H9 (cell line): ENCODE results near the gene OXER1. TPM values are rescaled to one million over a fixed set of nuclear protein-coding genes. Genes with fewer than 3 reads are reported as not detected.
A peak's percentile ranks its signal among the peaks of the same experiment; 100 is the strongest.

ENCODE experiments used
- DNase-seq: peaks from one replicate; pipeline ENCODE4 v3.0.0-alpha.2; 2017
- H2AFZ ChIP-seq: one replicate; pipeline ENCODE4 v1.6.1; 2013; ENCODE audit warnings: mild to moderate bottlenecking, low read length, control low read depth, moderate library complexity
- H2AK5ac ChIP-seq: 2 replicates; pipeline ENCODE4 v1.6.1; 2013; ENCODE audit warnings: low read length, control low read depth, mixed read lengths; ENCODE audit not compliant: insufficient read length
- H2BK120ac ChIP-seq: one replicate; pipeline ENCODE4 v1.6.1; 2013; ENCODE audit warnings: low read depth, mild to moderate bottlenecking, low read length, control low read depth, inconsistent platforms; ENCODE audit not compliant: poor library complexity, severe bottlenecking
- H2BK12ac ChIP-seq: 2 replicates; pipeline ENCODE4 v1.6.1; 2013; ENCODE audit warnings: low read length, control low read depth, mixed read lengths, low read depth; ENCODE audit not compliant: insufficient read length
- H2BK15ac ChIP-seq: 2 replicates; pipeline ENCODE4 v1.6.1; 2013; ENCODE audit warnings: low read depth, low read length, control low read depth
- H2BK20ac ChIP-seq: one replicate; pipeline ENCODE4 v1.6.1; 2013; ENCODE audit warnings: low read depth, mild to moderate bottlenecking, low read length, control low read depth, inconsistent platforms; ENCODE audit not compliant: poor library complexity, severe bottlenecking
- H2BK5ac ChIP-seq: 2 replicates; pipeline ENCODE4 v1.6.1; 2013; ENCODE audit warnings: low read length, control low read depth, mixed read lengths; ENCODE audit not compliant: insufficient read length
- H3K14ac ChIP-seq: 2 replicates; pipeline ENCODE4 v1.6.1; 2013; ENCODE audit warnings: low read length, control low read depth; ENCODE audit not compliant: insufficient read depth
- H3K18ac ChIP-seq: 2 replicates; pipeline ENCODE4 v1.6.1; 2013; ENCODE audit warnings: low read depth, mild to moderate bottlenecking, mixed read lengths, low read length, control low read depth; ENCODE audit not compliant: insufficient read length
- H3K23ac ChIP-seq: 2 replicates; pipeline ENCODE4 v1.6.1; 2013; ENCODE audit warnings: low read length, control low read depth, mixed read lengths, low read depth; ENCODE audit not compliant: insufficient read length
- H3K23me2 ChIP-seq: 2 replicates; pipeline ENCODE4 v1.6.1; 2013; ENCODE audit warnings: low read depth, mild to moderate bottlenecking, mixed read lengths, low read length, control low read depth; ENCODE audit not compliant: insufficient read length, poor library complexity, severe bottlenecking
- H3K27ac ChIP-seq: 2 replicates; pipeline ENCODE4 v1.5.1; 2013; ENCODE audit warnings: low read length, control low read depth, mixed read lengths, low read depth; ENCODE audit not compliant: insufficient read length
- H3K27me3 ChIP-seq: 2 replicates; pipeline ENCODE4 v1.6.1; 2013; ENCODE audit warnings: low read length, control low read depth, inconsistent platforms; ENCODE audit not compliant: insufficient read depth
- H3K4ac ChIP-seq: 2 replicates; pipeline ENCODE4 v1.6.1; 2013; ENCODE audit warnings: low read depth, mild to moderate bottlenecking, control low read depth, inconsistent platforms, low read length, moderate library complexity
- H3K4me1 ChIP-seq: 2 replicates; pipeline ENCODE4 v1.6.1; 2013; ENCODE audit warnings: low read length, control low read depth, inconsistent platforms; ENCODE audit not compliant: insufficient read depth
- H3K4me2 ChIP-seq: 2 replicates; pipeline ENCODE4 v1.6.1; 2013; ENCODE audit warnings: low read length, control low read depth, mixed read lengths; ENCODE audit not compliant: insufficient read length, insufficient read depth
- H3K56ac ChIP-seq: 2 replicates; pipeline ENCODE4 v1.6.1; 2013; ENCODE audit warnings: low read depth, mild to moderate bottlenecking, mixed read lengths, low read length, control low read depth; ENCODE audit not compliant: insufficient read length
- H3K79me1 ChIP-seq: 2 replicates; pipeline ENCODE4 v1.6.1; 2013; ENCODE audit warnings: low read depth, mild to moderate bottlenecking, moderate library complexity, low read length, control low read depth, inconsistent platforms; ENCODE audit not compliant: insufficient read depth, poor library complexity, severe bottlenecking
- H3K79me2 ChIP-seq: 2 replicates; pipeline ENCODE4 v1.6.1; 2013; ENCODE audit warnings: low read length, control low read depth, inconsistent platforms; ENCODE audit not compliant: insufficient read depth
- H3K9ac ChIP-seq: 2 replicates; pipeline ENCODE4 v1.6.1; 2013; ENCODE audit warnings: low read length, control low read depth, mixed read lengths; ENCODE audit not compliant: insufficient read length; ENCODE audit errors: extremely low read depth
- H3K9me3 ChIP-seq: one replicate; pipeline ENCODE4 v1.6.1; 2013; ENCODE audit warnings: low read depth, low read length, inconsistent platforms; ENCODE audit not compliant: control insufficient read depth
- H3T11ph ChIP-seq: one replicate; pipeline ENCODE4 v1.6.1; 2013; ENCODE audit warnings: mild to moderate bottlenecking, low read length, control low read depth, inconsistent platforms
- H4K20me1 ChIP-seq: one replicate; pipeline ENCODE4 v1.6.1; 2013; ENCODE audit not compliant: control insufficient read depth, insufficient read length, insufficient read depth
- H4K5ac ChIP-seq: 2 replicates; pipeline ENCODE4 v1.6.1; 2013; ENCODE audit warnings: low read depth, mild to moderate bottlenecking, mixed read lengths, low read length, control low read depth; ENCODE audit not compliant: insufficient read length
- H4K8ac ChIP-seq: replicated peaks from 2 replicates; pipeline ENCODE4 v1.6.1; 2013; ENCODE audit warnings: low read length, control low read depth, mixed read lengths, low read depth; ENCODE audit not compliant: insufficient read length
- H4K91ac ChIP-seq: 2 replicates; pipeline ENCODE4 v1.6.1; 2013; ENCODE audit warnings: low read depth, mild to moderate bottlenecking, moderate library complexity, mixed read lengths, low read length, control low read depth; ENCODE audit not compliant: insufficient read length
- H3K27ac Mint-ChIP-seq, 3 experiments: 2 replicates in 2 of 3; 3 replicates in 1 of 3; pipeline ENCODE4 v1.8.0; 2020 to 2021; ENCODE audit warnings: mixed read lengths in 3 of 3, mild to moderate bottlenecking in 1 of 3, moderate library complexity in 1 of 3
- H3K27me3 Mint-ChIP-seq: 2 replicates; pipeline ENCODE4 v1.8.0; 2021; ENCODE audit warnings: low read depth, mild to moderate bottlenecking, moderate library complexity, mixed read lengths
- H3K36me3 Mint-ChIP-seq, 3 experiments: 2 replicates in 2 of 3; 3 replicates in 1 of 3; pipeline ENCODE4 v1.8.0; 2020 to 2021; ENCODE audit warnings: low read depth in 3 of 3, mixed read lengths in 3 of 3; ENCODE audit not compliant: insufficient read depth in 1 of 3
- H3K4me1 Mint-ChIP-seq, 2 experiments: 2 replicates each; pipeline ENCODE4 v1.8.0; 2020; ENCODE audit warnings: mixed read lengths in 2 of 2
- H3K4me3 Mint-ChIP-seq, 2 experiments: 2 replicates in 1 of 2; 3 replicates in 1 of 2; pipeline ENCODE4 v1.8.0; 2020 to 2021; ENCODE audit warnings: mild to moderate bottlenecking in 2 of 2, mixed read lengths in 2 of 2, moderate library complexity in 1 of 2
- H3K9me3 Mint-ChIP-seq, 2 experiments: 2 replicates in 1 of 2; 3 replicates in 1 of 2; pipeline ENCODE4 v1.8.0; 2020; ENCODE audit warnings: mild to moderate bottlenecking in 2 of 2, mixed read lengths in 2 of 2, moderate library complexity in 1 of 2
- CTCF ChIP-seq: fragments of 200-600 bp; sonication (generic); conservative IDR thresholded peaks from 3 replicates; pipeline ENCODE4 v1.8.0; 2021; ENCODE audit warnings: antibody characterized with exemption, mild to moderate bottlenecking
- WGBS: extraction: QIAGEN DNeasy Blood & Tissue Kit; methylation state at CpG from one replicate; pipeline ENCODE4 v1.1.7; 2013; ENCODE audit warnings: missing lambda C conversion rate, low lambda C conversion rate, mixed read lengths; ENCODE audit not compliant: insufficient read length; ENCODE audit errors: extremely low coverage; 5-methylcytosine and 5-hydroxymethylcytosine counted together
- total RNA-seq: library from RNA; stranded (reverse); gene quantifications from 2 replicates; pipeline ENCODE4 v1.2.1, GENCODE V29; 2021

The OXER1 gene
- total RNA-seq, 1 experiment from 2014 or later = 1.6 TPM

- H2BK15ac ChIP-seq = no peak overlapping the region
- H2BK120ac ChIP-seq = no peak overlapping the region
- Mint-ChIP-seq H3K27ac (peak overlapping the region in 1 of 3 experiments; percentile 92; a peak in 3 of 7 replicates), H3K4me3 (no peak overlapping the region), H3K27me3 (no peaks in the 10 kb centered on the region), H3K4me1 (peaks cover 7 to 27% of the 10 kb centered on the region in 2 experiments), H3K9me3 (no peaks in the 10 kb centered on the region), H3K36me3 (peaks cover 4 to 9% (median 5%) of the 10 kb centered on the region in 3 experiments; a peak in 6 of 7 replicates)
- H3K18ac ChIP-seq = no peak overlapping the region
- TF ChIP-seq CTCF = no peak
- no peaks in the 10 kb centered on the region for H3K9me3 ChIP-seq
- H3K23ac ChIP-seq = no peak overlapping the region
- no peak overlapping the region for H3K14ac ChIP-seq
- H2AK5ac ChIP-seq = no peak overlapping the region
- no peak overlapping the region for H3K9ac ChIP-seq
- H3K23me2 ChIP-seq = no peaks in the 10 kb centered on the region
- no peak overlapping the region for H3T11ph ChIP-seq
- no peak for DNase-seq
- H3K27ac ChIP-seq = no peak overlapping the region
- H3K4me1 ChIP-seq = no peaks in the 10 kb centered on the region
- H3K4ac ChIP-seq = no peak overlapping the region
- H4K8ac ChIP-seq = no peak overlapping the region
- H4K91ac ChIP-seq = no peak overlapping the region
- WGBS = no CpG with 5 or more reads among the region's 45 CpGs
- no peak overlapping the region for H2BK20ac ChIP-seq
- no peak overlapping the region for H2BK12ac ChIP-seq
- no peak overlapping the region for H3K4me2 ChIP-seq
- no peaks in the 10 kb centered on the region for H3K79me2 ChIP-seq
- no peak overlapping the region for H2AFZ ChIP-seq
- no peak overlapping the region for H2BK5ac ChIP-seq
- no peaks in the 10 kb centered on the region for H4K20me1 ChIP-seq
- no peaks in the 10 kb centered on the region for H3K79me1 ChIP-seq
- H3K27me3 ChIP-seq = no peaks in the 10 kb centered on the region
- H4K5ac ChIP-seq = no peak overlapping the region
- no peak overlapping the region for H3K56ac ChIP-seq
Measured at GRCh38 chr2:42762823-42763804, 821 bp downstream of the OXER1 start.
